Ramos (cell line): ENCODE measurements around the gene OMP.

Source experiments
- in situ Hi-C: fragments of 300-500 bp; cut with MboI; formaldehyde crosslinking; loops from one replicate; pipeline ENCODE4 v1.14.3; 2022; ENCODE audit warnings: low sequenced_read_pairs; ENCODE audit not compliant: unreplicated experiment

Gene OMP

GRCh38 chr11:77135069-77135468 lies 32.4 kb downstream of the OMP start:
- in situ Hi-C loops, result no loop called here

GRCh38 chr11:77136074-77136473 lies 33.4 kb downstream of the OMP start:
- in situ Hi-C loops, result no loop called here

- in situ Hi-C loops, result no loop called here
Observed at GRCh38 chr11:77136784-77137420, 34.3 kb downstream of the OMP start.

- in situ Hi-C loops, result no loop called here
Observed at GRCh38 chr11:77137421-77137820, 34.8 kb downstream of the OMP start.

GRCh38 chr11:77138106-77138649 lies 35.5 kb downstream of the OMP start:
- in situ Hi-C loops, result no loop called here

- in situ Hi-C loops, result no loop called here
Observed at GRCh38 chr11:77139201-77139600, 36.6 kb downstream of the OMP start.

- in situ Hi-C loops, result no loop called here
Observed at GRCh38 chr11:77140231-77140851, 37.7 kb downstream of the OMP start.

GRCh38 chr11:77141034-77141433 lies 38.4 kb downstream of the OMP start:
- in situ Hi-C loops, result no loop called here

GRCh38 chr11:77141475-77141874 lies 38.8 kb downstream of the OMP start:
- in situ Hi-C loops, result no loop called here

GRCh38 chr11:77142091-77142975 lies 39.7 kb downstream of the OMP start:
- in situ Hi-C loops, result no loop called here

- in situ Hi-C loops, result no loop called here
Observed at GRCh38 chr11:77143405-77144020, 40.9 kb downstream of the OMP start.

- in situ Hi-C loops, result no loop called here
Observed at GRCh38 chr11:77144196-77144856, 41.7 kb downstream of the OMP start.

- in situ Hi-C loops, result no loop called here
Observed at GRCh38 chr11:77144857-77145428, 42.3 kb downstream of the OMP start.

- in situ Hi-C loops, result no loop called here
Observed at GRCh38 chr11:77146261-77147035, 43.8 kb downstream of the OMP start.

GRCh38 chr11:77147036-77147315 lies 44.3 kb downstream of the OMP start:
- in situ Hi-C loops, result no loop called here

GRCh38 chr11:77147668-77148321 lies 45.2 kb downstream of the OMP start:
- in situ Hi-C loops, result no loop called here

GRCh38 chr11:77148963-77149715 lies 46.5 kb downstream of the OMP start:
- in situ Hi-C loops, result no loop called here
